Measurements from ENCODE around the gene POU6F2.

The POU6F2 gene

GRCh38 chr7:39054731-39055130 is 77.0 kb downstream of the POU6F2 start:
- TF ChIP-seq EZH2phosphoT487 (IDR thresholded peaks at IDR 0.05; ENCODE audit: borderline replicate concordance) = no peak
- TF ChIP-seq CTCF (conservative IDR thresholded peaks at IDR 0.05; ENCODE audit: low read length) = no peak
- H3K4me3 ChIP-seq (ENCODE audit: low read length, poor library complexity, severe bottlenecking) = no peak overlapping the region
- no peak overlapping the region for H3K4me2 ChIP-seq (ENCODE audit: low read depth, low read length, poor library complexity, severe bottlenecking)
- no peaks in the 10 kb centered on the region for H4K20me1 ChIP-seq (ENCODE audit: insufficient read depth, low read length, poor library complexity, severe bottlenecking)
- no peaks in the 10 kb centered on the region for H3K27me3 ChIP-seq (ENCODE audit: insufficient read depth, low read length, poor library complexity, severe bottlenecking)
- H3K9ac ChIP-seq (ENCODE audit: low read depth, low read length, poor library complexity, severe bottlenecking) = no peak overlapping the region
- H3K9me3 ChIP-seq (ENCODE audit: insufficient read depth, low read depth, low read length) = 0 out of 2 replicates have a peak, but pooled peaks cover 2% of the 10 kb centered on the region
- H3F3A ChIP-seq (ENCODE audit: low read depth) = no peaks in the 10 kb centered on the region
- no peak overlapping the region for H2AFZ ChIP-seq (ENCODE audit: low read length)
- no peaks in the 10 kb centered on the region for H3K9me2 ChIP-seq (replicated peaks; ENCODE audit: low read depth, low read length)
- H3K36me3 ChIP-seq (ENCODE audit: insufficient read depth, low read length) = no peaks in the 10 kb centered on the region
- no peaks in the 10 kb centered on the region for H3K4me1 ChIP-seq (ENCODE audit: insufficient read depth, low read length, poor library complexity, severe bottlenecking)
- no peaks in the 10 kb centered on the region for H3K79me2 ChIP-seq (ENCODE audit: insufficient read depth, low read length)

- H3K4me3 ChIP-seq (ENCODE audit: low read length, poor library complexity, severe bottlenecking) = no peak overlapping the region
- H4K20me1 ChIP-seq (ENCODE audit: insufficient read depth, low read length, poor library complexity, severe bottlenecking) = no peaks in the 10 kb centered on the region
- H3K9me3 ChIP-seq (ENCODE audit: insufficient read depth, low read depth, low read length) = 0 out of 2 replicates have a peak, but pooled peaks cover 2% of the 10 kb centered on the region
- no peaks in the 10 kb centered on the region for H3K9me2 ChIP-seq (replicated peaks; ENCODE audit: low read depth, low read length)
- H3K4me1 ChIP-seq (ENCODE audit: insufficient read depth, low read length, poor library complexity, severe bottlenecking) = no peaks in the 10 kb centered on the region
- no peaks in the 10 kb centered on the region for H3F3A ChIP-seq (ENCODE audit: low read depth)
- no peak overlapping the region for H3K4me2 ChIP-seq (ENCODE audit: low read depth, low read length, poor library complexity, severe bottlenecking)
- TF ChIP-seq CTCF (conservative IDR thresholded peaks at IDR 0.05; ENCODE audit: low read length) (no peak), EZH2phosphoT487 (IDR thresholded peaks at IDR 0.05; ENCODE audit: borderline replicate concordance) (no peak)
- no peak overlapping the region for H2AFZ ChIP-seq (ENCODE audit: low read length)
- H3K36me3 ChIP-seq (ENCODE audit: insufficient read depth, low read length) = no peaks in the 10 kb centered on the region
- H3K27me3 ChIP-seq (ENCODE audit: insufficient read depth, low read length, poor library complexity, severe bottlenecking) = no peaks in the 10 kb centered on the region
- H3K9ac ChIP-seq (ENCODE audit: low read depth, low read length, poor library complexity, severe bottlenecking) = no peak overlapping the region
- no peaks in the 10 kb centered on the region for H3K79me2 ChIP-seq (ENCODE audit: insufficient read depth, low read length)
These were observed 78.4 kb downstream of the POU6F2 start for GRCh38 chr7:39056153-39056552.

- H3K79me2 ChIP-seq (ENCODE audit: insufficient read depth, low read length) = no peaks in the 10 kb centered on the region
- H4K20me1 ChIP-seq (ENCODE audit: insufficient read depth, low read length, poor library complexity, severe bottlenecking) = no peaks in the 10 kb centered on the region
- TF ChIP-seq CTCF (conservative IDR thresholded peaks at IDR 0.05; ENCODE audit: low read length) (no peak), EZH2phosphoT487 (IDR thresholded peaks at IDR 0.05; ENCODE audit: borderline replicate concordance) (no peak)
- 0 out of 2 replicates have a peak, but pooled peaks cover 2% of the 10 kb centered on the region for H3K9me3 ChIP-seq (ENCODE audit: insufficient read depth, low read depth, low read length)
- no peaks in the 10 kb centered on the region for H3K4me1 ChIP-seq (ENCODE audit: insufficient read depth, low read length, poor library complexity, severe bottlenecking)
- no peaks in the 10 kb centered on the region for H3K9me2 ChIP-seq (replicated peaks; ENCODE audit: low read depth, low read length)
- no peak overlapping the region for H3K9ac ChIP-seq (ENCODE audit: low read depth, low read length, poor library complexity, severe bottlenecking)
- no peaks in the 10 kb centered on the region for H3F3A ChIP-seq (ENCODE audit: low read depth)
- no peak overlapping the region for H2AFZ ChIP-seq (ENCODE audit: low read length)
- H3K27me3 ChIP-seq (ENCODE audit: insufficient read depth, low read length, poor library complexity, severe bottlenecking) = no peaks in the 10 kb centered on the region
- no peaks in the 10 kb centered on the region for H3K36me3 ChIP-seq (ENCODE audit: insufficient read depth, low read length)
- H3K4me3 ChIP-seq (ENCODE audit: low read length, poor library complexity, severe bottlenecking) = no peak overlapping the region
- no peak overlapping the region for H3K4me2 ChIP-seq (ENCODE audit: low read depth, low read length, poor library complexity, severe bottlenecking)
These were observed 85.1 kb downstream of the POU6F2 start for GRCh38 chr7:39062811-39063210.

All from Loucy (cell line).